ENCODE measurements around the gene NPIPB2.

DNA sequence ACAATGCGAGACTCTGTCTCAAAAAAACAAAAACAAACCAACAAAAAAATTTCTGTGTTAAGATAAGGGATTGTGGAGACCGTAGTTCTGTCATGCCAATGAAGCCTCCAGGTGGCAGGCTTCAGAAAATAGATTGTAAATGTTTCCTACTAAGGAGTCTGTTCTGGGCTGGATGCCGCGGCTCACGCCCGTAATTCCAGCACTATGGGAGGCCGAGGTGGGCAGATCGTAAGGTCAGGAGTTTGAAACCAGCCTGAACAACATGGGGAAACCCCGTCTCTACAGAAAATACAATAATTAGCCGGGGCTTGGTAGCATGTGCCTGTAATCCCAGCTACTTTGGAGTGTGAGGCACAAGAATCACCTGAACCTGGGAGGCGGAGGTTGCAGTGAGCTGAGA lies 30.3 kb upstream of the NPIPB2 start:
- TF ChIP-seq, protein P1, sequence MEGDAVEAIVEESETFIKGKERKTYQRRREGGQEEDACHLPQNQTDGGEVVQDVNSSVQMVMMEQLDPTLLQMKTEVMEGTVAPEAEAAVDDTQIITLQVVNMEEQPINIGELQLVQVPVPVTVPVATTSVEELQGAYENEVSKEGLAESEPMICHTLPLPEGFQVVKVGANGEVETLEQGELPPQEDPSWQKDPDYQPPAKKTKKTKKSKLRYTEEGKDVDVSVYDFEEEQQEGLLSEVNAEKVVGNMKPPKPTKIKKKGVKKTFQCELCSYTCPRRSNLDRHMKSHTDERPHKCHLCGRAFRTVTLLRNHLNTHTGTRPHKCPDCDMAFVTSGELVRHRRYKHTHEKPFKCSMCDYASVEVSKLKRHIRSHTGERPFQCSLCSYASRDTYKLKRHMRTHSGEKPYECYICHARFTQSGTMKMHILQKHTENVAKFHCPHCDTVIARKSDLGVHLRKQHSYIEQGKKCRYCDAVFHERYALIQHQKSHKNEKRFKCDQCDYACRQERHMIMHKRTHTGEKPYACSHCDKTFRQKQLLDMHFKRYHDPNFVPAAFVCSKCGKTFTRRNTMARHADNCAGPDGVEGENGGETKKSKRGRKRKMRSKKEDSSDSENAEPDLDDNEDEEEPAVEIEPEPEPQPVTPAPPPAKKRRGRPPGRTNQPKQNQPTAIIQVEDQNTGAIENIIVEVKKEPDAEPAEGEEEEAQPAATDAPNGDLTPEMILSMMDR (IDR thresholded peaks at IDR 0.05) = no peak
- no peak for TF ChIP-seq POLR2A (IDR thresholded peaks at IDR 0.05)
